ENCODE data around the gene COQ10A.

DNA sequence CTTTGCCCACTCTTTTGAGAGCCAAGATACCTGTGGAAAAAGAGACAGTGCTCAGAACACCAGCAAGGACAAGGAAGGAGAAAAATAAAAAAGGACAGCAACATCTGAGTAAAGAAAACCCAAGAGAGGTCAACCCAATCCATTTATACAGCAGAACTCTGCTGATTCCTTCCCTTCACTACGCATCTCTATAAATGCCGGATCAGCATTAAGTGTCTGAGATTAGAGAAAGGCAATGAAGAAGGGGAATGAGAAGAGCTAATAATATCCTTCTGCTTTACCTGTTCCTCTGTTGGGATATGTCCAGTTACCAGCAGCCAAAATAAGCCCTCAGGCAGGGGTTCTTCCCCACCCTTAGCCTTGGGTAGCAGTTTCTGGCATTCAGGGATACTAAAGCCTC is 15.8 kb downstream of the COQ10A start:
- TF ChIP-seq POLR2A (IDR thresholded peaks at IDR 0.05) (no peak), CTCF (IDR thresholded peaks at IDR 0.05) (no peak)
